Activated CD8-positive, alpha-beta memory T cell treated with anti-CD3 and anti-CD28 coated beads for 24 hours (primary cell): ENCODE data around the gene ANKRD13A.
"Not testable (repeated sequence)": the region's sequence is repeated elsewhere in the genome, so short reads cannot be mapped to it uniquely, and the experiment has no call there.

Experiments
- DNase-seq: peaks from one replicate; pipeline ENCODE4 v3.0.0-alpha.2; 2020

The ANKRD13A gene

DNA sequence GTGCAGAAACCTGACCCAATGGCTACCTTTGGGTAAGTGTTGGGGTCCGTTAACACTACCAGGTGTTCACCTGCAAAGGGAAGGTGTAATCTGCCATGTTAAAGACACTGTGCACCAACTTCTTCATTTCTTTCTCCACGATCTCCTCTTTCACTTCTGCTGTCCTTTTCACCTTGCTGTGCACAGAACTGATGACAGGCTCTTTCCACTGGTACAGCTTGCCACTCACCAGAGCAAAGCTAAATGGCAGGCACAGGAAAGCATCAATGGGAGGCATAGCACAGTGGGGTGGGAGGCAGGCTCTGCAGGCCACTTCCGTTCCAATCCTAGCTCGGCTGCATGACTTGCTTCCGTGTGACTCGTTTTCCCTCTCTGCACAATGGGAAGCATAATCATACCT lies 51.7 kb downstream of the ANKRD13A start:
- no peak for DNase-seq

DNA sequence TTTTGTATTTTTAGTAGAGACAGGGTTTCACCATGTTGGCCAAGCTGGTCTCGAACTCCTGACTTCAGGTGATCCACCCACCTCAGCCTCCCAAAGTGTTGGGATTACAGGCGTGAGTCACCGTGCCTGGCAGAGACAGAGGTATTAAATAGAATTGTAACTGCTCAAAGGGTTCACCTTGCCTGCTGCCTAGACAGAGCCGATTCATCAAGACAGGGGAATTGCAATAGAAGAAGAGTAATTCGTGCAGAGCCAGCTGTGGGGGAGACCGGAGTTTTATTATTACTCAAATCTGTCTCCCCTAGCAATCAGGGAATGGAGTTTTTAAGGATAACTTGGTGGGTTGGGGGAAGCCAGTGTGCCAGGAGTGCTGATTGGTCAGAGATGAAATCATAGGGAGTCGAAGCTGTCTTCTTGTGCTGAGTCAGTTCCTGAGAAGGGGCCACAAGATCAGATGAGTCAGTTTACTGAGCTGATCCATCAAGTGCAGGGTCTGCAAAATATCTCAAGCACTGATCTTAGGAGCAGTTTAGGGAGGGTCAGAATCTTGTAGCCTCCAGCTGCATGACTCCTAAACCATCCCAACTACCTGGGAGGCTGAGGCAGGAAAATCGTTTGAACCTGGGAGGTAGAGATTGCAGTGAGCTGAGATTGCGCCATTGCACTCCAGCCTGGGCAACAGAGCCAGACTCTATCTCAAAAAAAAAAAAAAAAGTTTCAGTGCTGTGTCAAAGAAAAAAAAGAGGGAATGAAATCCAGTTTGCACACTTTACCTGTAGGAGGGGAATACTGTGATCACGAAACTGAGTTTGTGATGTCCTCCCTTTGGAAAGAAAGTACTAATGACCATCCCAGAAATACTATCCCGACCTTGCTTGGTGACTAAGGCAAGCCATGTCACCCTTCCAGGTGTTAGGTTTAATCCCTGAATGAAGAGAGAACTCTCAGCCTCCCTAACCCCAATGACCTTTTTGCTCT lies 56.4 kb downstream of the ANKRD13A start:
- DNase-seq = not testable (repeated sequence)

DNA sequence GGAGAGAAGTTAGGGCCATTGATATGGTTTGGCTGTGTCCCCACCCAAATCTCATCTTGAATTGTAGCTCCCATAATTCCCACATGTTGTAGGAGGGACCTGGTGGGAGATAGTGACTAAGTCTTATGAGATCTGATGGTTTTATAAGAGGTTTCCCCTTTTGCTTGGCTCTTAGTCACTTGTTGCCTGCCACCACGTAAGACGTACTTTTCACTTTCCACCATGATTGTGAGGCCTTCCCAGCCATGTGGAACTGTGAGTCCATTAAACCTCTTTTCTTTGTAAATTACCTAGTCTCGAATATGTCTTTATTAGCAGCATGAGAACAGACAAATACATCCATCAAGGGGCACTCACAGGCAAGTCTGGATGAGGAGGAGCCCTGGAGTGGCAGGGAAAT lies 57.4 kb downstream of the ANKRD13A start:
- not testable (repeated sequence) for DNase-seq

DNA sequence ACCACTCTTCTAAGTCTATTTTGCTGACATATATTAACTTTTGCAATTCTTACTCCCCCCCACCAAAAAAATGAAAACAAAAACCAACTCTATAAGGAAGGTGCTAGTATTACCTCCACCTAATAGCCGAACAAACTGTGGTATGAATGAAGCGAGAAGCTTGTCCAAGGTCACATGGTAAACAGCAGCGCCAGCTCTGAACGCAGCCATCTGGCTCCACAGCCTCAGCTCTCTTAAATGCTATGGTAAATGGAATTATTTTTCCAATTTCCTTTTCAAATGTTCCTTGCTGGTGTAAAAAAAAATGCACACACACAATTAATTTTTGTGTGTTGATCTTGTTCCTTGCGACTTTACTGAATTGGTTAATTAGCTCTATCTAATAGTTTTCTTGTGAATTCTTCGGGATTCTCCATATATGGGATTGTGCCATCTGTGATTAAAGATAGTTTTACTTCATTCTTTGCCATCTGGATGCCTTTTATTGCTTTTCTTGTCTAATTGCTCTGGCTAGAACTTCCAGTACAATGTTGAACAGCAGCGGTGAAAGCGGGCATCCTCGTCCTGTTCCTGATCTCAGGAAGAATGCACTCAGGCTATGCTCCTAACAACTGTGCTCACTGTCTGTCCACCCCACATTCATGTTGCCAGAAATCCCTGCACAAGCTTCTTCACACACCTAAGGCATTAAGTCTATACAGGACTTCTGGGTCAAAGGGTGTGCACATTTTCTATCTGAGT lies 59.8 kb downstream of the ANKRD13A start:
- DNase-seq = no peak

DNA sequence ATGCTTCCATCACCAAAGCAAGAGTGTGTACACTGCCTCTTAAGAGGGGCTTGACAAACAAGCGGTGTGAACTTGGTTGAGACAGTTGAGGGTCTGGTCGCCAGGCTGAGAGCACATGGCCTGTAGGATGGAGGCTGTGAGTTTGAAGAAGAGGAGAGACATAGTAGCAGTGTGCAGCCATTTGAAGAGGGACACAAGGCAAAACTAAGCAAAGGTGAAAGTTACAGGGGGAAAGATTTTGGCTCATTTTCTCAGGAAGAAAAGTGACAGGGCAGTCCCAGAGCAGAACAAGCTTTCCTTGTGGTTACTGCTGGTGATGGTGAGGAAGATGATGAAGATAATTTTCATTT lies 60.4 kb downstream of the ANKRD13A start:
- DNase-seq = no peak

DNA sequence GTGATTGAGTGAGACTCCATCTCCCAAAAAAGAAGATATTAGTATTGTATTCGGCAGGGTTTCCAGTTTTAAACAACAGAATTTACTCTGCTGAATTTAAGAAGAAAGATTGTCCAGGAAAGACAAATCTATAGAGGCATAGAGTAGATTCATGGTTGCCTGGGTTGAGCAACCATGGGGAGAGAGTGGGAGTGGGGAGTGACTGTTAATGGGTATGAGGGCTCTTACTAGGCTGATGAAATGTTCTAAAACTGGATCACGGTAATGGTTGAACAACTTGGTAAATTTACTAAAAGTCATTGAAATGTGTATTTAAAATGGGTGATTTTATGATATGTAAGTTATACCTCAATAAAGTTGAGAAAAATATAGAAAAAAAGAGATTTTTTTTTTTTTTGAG lies 63.0 kb downstream of the ANKRD13A start:
- no peak for DNase-seq

DNA sequence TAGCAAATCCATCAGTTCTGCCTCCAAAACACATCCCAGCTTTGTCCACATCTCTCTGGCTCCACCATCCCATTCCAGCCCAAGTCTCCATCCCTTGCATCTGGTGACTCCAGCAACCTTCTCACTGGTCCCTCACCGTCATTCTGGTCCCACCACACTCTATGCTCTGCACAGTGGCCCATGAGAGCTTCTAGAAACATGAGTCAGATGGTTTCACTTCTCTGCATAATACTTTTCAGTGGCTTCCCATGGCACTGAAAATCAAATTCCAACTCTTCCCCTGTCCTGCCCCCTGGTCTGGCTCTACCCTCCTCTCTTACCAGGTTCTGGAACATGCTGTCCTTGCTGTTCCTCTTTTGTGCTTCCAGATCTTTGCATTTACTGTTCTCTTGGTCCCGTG lies 66.3 kb downstream of the ANKRD13A start:
- no peak for DNase-seq

DNA sequence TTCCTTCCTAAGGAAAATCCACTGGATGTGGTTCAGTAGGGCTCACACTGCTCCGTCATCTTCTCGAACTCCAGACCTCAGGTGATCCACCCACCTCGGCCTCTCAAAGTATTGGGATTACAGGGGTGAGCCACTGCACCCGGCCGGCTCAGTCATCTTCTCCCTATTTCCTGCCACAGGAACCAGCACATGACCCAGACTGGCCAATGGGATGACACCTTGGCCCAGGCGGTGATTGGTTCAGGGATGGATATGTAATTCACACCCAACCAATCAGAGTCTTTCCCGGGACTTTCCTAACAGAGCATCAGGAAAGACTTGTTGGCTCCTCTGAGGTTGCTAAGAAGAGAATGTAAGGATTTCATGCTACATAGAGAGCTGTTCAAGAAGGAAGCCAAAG lies 68.3 kb downstream of the ANKRD13A start:
- DNase-seq = no peak

DNA sequence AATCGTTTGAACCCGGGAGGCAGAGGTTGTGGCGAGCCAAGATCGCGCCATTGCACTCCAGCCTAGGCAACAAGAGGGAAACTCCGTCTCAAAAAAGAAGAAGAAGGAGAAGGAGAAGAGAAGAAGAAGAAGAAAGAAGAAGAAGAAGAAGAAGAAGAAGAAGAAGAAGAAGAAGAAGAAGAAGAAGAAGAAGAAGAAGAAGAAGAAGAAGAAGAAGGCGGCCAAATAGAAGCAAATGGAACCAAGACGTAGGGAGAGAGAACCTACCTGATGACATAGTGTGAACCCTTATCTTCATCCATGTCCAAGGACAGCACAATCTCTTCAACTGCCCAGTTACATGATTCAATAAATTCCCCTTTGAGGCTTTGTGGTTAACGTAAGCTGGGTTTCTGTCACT lies 68.9 kb downstream of the ANKRD13A start:
- DNase-seq = not testable (repeated sequence)

DNA sequence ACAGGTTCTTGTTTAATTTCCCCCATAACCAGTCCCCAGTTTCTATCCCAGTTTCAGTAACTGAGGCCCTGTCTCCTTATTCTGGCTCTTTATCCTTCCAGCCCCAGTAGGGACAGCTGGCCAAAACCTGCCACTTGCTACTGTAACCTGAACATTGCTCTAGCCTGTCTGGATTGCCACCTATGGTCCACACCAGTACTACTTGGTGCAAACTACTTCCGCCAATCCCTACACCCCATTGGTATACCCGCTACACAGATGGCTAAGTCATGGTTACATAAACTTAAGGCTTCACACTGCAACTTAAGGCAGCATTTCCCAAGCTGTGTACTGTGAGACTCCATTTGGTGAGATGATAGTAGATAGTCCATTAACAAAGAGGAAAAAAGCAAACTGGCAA lies 69.4 kb downstream of the ANKRD13A start:
- no peak for DNase-seq

DNA sequence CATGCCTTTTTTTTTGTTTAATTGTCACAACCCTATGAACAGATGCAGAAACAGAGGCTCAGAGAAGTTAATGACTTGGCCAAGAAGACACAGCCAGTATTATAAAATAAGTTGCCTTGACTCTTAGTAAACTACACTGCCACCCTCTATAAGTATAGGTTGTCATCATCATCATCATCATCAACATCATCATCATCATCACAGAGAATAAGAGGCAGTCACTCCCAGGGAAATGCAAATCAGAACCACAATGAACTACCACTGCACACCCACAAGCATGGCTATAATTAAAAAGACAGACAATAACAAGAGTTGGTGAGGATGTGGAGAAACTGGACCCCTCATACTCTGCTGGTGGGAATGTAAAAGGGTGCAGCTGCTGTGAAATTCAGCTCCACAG lies 72.3 kb downstream of the ANKRD13A start:
- DNase-seq = no peak

DNA sequence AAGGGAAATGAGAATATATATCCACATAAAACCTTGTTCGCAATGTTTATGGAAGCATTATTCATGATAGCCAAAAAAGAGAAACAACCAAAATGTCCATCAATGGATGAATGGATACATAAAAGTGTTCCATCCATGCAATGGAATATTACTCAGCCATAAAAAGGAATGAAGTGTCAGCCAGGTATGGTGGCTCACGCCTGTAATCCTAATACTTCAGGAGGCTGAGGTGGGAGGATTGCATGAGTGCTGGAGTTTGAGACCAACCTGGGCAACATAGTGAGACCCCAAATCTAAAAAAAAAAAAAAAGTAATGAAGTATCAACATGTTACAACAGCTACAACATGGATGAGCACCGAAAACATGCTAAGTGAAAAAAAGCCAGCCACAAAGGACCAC lies 72.7 kb downstream of the ANKRD13A start:
- no peak for DNase-seq

DNA sequence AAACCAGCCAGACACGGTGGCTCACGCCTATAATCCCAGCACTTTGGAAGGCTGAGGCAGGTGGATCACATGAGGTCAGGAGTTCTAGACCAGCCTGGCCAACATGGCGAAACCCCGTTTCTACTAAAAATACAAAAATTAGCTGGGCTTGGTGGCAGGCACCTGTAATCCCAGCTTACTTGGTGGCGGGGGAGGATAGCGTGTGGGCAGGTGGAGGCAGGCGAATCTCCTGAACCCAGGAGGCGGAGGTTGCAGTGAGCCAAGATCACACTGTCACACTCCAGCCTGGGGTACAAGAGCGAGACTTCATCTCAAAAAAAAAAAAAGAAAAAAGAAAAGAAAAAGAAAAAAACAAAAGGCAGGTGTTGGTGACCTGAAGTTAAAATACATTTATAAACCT lies 73.4 kb downstream of the ANKRD13A start:
- not testable (repeated sequence) for DNase-seq

DNA sequence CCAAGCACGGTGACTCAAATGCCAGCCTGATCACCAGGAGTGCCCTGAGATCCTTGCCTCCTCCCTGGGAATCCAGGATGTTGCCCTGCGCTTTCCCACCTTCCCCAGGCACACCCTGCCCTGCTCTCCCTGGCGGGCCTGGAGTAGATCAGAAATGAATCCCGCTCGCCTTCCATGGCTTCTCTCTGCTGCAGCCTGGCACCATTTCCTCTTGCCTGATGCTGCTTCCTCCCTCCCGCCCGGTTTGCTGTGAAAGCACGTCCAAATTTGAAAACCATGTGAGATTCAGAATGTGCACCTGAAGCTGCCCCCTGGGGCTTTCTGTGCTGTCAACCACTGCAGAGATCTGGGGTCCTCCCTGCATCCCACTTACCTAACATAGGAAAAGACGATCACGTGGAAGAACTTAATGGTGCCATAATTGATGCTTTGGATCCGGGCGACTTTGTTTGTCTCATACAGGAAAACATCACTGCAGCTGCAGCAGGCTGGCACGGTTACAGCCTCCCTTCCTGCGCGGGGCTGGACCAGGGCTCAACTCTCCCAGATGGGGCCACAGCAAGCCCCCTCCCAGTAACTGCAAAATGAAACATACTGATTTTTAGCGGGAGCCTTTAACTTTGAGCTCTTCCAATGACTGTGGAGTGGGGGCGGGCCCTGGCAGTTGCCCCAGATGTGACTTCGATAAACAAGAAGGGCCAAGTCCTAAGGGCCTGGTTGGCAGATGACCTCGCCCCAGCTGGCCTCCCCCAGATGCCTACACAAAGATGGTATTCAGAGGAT lies 74.0 kb downstream of the ANKRD13A start:
- DNase-seq = peak; percentile 72

DNA sequence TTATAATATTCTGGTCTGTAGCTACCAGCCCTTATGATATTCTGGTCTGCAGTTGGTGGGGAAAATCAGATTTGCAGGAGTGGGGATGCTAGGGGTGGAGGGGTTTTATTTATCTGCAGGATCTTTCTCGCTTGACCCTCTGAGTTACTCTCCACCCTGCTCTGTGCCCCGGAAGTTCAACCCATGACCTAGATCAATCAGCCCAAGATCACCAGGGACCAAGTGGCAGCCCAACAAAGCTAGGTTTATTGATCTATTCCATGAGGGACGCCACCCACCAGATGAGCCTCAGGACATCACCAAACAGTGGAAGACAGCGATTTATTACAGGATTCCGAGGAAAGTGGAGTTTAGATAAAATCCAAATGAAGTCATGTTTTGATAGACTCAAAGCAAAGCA lies 74.9 kb downstream of the ANKRD13A start:
- no peak for DNase-seq

DNA sequence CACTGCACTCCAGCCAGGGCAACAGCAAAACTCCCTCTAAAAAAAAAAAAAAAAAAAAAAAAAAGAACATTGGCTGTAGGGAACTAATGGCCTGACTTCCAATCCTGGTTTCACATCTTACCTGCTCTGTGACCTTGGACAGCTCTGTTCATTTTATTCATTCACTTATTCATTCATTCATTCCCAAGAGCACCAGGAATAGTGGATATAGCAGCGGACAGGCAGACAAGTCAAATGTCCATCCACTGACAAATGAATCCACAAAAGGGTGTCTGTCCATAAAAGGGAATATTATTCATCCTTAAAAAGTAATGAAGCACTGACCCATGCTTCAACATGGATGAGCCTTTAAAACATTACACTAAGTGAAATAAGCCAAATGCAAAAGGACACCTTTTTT lies 76.7 kb downstream of the ANKRD13A start:
- no peak for DNase-seq

DNA sequence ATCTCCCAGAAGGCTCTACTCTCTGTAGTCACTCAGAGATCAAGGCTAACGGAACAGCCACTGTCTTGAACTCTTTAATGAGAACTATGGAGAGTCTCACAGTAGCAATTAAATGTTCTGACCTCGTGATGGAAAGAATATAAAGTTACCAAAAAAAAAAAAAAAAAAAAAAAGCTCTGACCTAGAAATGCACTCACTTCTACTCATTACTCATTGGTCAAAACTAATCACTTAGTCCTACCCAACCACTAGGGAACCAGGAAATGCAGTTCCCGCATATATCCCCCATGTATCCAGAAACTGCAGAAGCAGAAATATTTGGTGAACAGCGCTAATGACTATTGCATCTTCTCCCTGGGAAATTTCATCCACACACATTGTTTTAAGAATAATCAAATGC lies 78.6 kb downstream of the ANKRD13A start:
- no peak for DNase-seq

DNA sequence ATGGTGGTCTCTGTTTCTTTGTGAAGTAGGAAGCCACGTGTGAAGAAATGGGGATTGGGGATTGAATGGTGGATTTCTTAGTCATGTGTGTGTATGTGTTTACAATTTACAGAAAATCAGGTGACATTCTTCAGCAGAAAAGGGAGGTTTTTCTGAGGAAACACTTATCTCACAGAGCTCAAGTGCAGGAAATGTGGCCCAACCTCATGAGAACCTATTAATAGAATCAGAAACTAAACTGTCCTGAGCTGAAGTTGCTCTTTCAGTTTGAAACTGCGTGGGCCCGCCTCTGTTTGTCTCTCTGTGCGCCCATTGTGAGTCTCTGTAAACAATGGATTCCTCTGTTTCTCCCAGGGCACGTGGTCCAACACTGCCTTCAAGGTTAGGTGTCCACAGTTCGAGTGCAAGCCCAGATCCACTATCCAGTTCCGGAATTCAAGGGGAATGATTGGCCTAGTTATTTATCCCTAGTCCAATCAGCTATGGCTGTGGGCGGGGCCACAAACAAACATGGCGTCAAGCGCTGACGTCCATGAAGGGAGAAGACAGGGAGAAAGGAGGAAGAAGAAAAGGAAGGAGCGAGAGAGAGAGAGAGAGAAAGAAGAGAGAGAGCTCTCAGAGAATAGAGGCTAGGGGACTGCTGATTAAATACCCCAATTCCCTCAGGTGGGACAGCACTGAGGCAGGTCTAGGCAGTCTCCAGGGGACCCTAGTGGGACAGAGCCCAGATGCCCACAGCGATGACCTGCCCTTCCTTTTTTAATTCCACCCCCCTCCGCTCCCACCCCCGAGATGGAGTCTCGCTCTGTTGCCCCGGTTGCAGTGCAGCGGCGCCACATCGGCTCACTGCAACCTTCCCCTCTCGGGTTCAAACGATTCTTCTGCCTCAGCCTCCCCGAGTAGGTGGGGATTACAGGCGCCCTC lies 80.5 kb downstream of the ANKRD13A start:
- DNase-seq = peak; percentile 87

DNA sequence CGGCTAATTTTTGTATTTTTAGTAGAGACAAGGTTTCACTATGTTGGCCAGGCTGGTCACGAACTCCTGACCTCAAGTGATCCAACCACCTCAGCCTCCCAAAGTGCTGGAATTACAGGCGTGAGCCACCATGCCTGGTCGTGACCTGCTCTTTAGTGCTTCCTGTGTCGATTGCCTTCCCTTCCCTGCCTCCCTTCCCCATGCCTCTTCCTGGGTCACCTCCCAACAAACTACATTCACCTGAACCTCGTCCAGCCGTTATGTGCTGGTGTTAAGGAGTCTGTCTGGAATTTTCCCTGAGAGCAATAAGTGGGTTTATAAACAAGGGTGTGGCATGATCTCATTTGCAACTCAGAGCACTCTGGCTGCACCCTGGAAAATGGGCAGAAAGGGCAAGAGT lies 81.2 kb downstream of the ANKRD13A start:
- DNase-seq = no peak

DNA sequence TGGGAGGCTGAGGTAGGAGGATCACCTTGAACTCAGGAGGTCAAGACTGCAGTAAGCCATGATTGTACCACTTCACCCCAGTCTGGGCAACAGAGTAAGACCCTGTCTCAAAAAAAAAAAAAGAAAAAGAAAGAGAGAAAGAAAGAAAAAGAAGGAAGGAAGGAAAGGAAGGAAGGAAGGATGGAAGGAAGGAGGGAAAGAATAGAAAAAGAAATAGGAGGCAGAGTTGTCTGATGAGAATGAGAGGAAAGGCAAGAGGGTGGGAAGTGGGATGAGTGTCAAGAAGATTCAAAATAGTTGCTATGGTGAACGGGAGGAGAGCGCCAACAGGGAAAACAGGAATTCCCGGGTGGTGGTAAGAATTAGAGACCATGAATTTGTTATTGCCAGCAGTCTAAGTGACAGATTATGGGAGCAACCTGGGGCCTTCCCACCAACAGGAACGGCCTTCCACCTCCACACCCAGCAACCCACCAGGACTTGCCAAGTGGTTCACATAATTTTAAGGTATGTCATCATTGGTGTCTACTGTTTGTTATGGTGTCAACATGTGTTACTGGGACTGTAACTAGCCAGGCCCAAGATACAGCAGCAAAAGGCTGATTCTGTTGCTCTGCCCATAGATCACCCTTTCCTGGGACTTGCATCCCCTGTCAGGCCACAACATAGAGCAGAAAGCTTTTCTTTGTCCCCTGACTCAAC lies 85.2 kb downstream of the ANKRD13A start:
- DNase-seq = no peak

DNA sequence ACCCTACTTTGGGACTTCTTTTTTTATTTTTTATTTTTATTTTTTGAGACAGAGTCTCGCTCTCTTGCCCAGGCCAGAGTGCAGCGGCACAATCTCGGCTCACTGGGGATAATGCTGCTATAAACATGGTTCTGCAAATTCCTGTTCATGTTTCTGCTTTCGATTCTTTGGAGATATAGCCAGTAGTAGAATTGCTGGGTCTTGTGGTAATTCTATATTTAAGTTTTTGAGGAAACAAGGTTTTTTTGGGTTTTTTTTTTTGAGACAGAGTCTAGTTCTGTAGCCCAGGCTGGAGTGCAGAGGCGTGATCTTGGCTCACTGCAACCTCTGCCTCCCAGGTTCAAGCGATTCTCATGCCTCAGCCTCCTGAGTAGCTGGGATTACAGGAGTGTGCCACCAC lies 89.0 kb downstream of the ANKRD13A start:
- DNase-seq = not testable (repeated sequence)

DNA sequence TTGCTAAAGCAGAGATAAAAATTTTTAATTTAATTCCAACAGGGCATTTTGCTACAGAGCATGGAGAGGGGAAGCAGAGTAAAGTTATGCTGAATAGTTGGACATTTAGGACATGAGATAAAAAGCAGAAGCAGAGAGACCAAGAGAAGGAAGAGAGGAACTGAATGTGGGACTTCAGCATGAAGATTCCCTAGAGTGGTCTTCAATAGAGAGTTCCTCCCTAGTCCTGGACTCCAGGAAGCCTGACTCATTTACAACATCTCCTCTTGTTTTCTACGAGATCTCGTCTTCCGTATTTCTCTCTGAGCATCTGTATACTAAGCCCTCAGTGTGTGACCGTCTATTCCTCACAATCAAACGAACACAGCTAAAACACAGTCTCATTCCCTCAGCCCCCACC lies 89.7 kb downstream of the ANKRD13A start:
- DNase-seq = no peak
